DMS53 treated with DMSO at 0.1 percent for 48 hours (cell line): ENCODE results near the gene EI24.
A peak's percentile ranks its signal among the peaks of the same experiment; 100 is the strongest.
"Not testable (repeated sequence)": the region's sequence is repeated elsewhere in the genome, so short reads cannot be mapped to it uniquely, and the experiment has no call there.

Source experiments
- DNase-seq: peaks from one replicate; lab custom pipeline; 2025; ENCODE audit not compliant: unreplicated experiment; lab: John Stamatoyannopoulos, UW

Gene EI24

DNA sequence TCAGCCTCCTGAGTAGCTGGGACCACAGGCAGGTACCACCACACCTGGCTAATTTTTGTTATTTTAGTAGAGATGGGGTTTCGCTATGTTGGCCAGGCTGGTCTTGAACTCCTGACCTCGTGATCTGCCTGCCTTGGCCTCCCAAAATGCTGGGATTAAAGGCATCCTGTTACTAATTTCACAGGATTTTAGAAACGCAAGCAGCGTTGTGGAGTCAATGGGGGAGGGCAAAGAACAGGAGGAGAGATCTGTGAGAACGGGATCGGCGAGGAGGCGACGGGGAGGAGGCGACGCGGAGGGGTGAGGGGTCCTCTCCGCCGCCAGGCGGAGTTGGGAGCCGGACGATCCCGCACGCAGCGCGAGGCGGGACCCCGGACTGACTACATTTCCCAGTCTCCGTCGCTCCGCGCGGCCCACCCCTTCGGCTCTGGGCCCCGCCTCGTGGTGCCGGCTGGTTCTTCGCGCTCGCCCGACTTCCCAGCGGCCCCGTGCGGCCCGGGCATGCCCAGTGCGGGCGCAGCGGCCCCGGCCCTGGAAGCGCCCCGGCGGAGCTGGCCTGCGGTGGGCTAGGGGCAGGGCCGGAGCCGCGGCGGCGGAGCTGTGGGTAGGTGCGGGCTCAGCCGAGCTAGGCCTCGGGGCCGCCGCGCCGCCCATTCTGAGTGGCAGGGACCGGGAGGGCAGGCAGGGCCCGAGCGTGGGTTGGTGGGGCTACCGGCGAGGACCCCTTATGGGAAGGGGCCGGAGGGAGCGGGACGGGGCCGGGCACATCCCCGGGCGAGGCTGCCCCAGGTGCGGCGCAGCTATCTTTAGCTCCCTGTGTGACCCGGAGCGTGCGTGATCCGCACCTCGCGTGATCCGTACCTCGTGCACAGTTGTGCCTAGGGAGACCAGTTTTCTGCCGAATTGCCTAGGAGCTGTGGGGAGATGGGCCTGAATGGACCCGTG, at the start of gene EI24:
Gene EI24, plus strand, starts transcription at position 508 of the 945 bp plus-strand sequence. CDS start 3,051 bp downstream, outside the sequence.
- peak; percentile 83 for DNase-seq

DNA sequence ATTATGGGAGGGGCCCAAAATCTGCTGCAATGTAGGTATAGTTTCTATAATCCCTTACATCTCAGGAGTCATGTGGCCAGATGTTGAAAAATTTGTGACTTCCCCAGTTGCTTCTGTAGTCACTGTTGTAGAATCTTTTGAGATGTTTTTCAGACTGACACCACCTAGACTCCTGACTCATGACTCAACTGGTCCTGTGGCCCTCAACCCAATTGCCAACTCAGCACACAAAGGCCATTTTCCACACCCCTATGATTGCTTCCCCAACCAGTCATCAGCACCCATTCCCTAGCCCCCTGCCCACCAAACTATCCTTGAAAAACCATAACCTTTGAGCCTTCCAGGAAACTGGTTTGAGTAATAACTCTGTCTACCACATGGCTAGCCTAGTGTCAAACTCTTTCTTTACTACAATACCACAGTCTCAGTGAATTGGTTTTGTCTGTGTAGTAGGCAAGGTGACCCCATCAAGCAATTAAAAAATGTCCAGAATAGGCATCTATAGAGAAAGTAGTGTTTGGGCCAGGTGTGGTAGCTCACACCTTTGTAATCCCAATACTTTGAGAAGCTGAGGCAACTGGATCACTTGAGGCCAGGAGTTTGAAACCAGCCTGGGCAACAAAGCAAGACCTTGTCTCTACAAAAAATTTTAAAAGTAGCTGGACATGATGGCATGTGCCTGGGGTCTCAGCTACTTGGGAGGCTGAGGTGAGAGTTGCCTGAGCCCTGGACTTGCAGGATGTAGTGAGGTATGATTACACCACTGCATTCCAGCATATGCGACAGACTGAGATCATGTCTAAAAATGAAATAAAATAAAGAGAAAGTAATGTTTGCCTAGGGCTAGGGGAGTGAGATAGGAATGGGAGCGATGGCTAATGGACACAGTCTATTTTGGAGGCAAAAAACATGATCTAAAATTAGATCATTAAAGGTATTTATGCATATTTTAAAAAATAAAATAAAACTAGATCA, 49.1 kb upstream of the EI24 start:
- no peak for DNase-seq

DNA sequence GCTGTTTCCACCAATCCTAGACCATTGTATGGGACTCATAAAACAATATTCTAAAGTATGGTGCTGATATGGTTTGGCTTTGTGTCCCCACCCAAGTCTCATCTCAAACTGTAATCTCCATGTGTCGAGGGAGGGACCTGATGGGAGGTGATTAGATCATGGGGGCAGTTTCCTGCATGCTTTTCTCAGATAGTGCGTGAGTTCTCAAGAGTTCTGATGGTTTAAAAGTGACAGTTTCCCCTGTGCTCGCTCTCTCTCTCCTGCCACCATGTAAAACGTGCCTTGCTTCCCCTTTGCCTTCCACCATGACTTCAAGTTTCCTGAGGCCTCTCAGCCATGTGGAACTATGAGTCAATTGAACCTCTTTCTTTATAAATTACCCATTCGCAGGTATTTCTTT, 44.0 kb upstream of the EI24 start:
- no peak for DNase-seq

DNA sequence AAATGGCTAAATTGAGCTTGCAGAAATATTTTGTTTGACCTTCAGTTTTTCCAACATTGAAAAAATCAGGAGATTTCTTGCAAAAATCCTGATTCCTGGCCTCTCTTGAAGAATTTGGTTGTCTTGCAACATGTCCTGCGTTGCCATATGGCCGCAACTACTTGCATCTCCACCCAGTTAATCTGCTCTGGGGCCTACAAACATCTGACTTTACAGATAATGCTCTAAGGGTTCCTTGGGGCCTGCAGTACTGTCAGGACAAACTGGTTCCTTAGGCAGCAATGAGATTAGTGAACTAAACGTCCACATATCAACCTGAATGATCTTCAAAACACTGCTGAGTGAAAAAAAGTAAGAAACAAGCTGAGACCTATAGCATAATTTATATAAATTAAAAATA, 36.6 kb upstream of the EI24 start:
- DNase-seq: no peak

DNA sequence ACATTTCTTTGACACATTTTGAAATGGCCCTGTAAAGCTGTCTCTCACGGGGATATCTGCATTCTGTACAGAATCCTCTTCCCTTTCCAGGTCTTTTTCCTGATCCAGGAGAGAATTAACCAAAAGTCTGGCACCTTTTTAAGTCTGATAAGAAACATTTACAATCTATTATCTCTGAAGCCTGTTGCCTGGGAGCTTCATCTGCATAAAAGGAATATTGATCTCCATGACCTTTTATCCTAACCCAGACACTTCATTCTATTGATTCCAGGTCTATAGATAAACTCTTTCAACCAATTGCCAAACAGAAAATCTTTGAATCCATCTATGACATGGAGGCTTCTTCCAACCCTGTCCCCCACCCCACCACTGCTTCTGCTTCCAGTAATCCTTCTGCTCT, 33.7 kb upstream of the EI24 start:
- DNase-seq: no peak

DNA sequence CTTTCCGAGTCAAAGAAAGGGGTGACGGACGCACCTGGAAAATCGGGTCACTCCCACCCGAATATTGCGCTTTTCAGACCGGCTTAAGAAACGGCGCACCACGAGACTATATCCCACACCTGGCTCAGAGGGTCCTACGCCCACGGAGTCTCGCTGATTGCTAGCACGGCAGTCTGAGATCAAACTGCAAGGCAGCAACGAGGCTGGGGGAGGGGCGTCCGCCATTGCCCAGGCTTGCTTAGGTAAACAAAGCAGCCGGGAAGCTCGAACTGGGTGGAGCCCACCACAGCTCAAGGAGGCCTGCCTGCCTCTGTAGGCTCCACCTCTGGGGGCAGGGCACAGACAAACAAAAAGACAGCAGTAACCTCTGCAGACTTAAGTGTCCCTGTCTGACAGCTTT, 32.4 kb upstream of the EI24 start:
- DNase-seq: not testable (repeated sequence)

DNA sequence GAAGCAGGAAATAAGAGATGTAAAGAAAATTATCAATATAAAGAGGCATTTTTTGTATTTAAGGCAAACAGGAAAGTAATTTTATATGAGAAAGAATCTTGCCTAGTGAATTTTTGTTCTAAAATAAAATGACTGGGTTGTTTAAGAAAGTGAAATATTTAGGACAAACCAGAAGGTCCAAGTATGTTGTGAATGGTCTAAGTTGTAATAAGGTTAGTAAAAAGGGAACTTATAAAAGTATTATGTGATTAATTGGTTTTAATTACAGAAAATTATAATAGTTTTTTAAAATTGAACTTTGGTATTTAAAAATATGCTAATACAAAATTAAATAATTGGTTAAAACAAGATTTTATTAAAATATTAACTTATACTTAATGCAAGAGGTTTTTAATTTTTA, 26.6 kb upstream of the EI24 start:
- no peak for DNase-seq

DNA sequence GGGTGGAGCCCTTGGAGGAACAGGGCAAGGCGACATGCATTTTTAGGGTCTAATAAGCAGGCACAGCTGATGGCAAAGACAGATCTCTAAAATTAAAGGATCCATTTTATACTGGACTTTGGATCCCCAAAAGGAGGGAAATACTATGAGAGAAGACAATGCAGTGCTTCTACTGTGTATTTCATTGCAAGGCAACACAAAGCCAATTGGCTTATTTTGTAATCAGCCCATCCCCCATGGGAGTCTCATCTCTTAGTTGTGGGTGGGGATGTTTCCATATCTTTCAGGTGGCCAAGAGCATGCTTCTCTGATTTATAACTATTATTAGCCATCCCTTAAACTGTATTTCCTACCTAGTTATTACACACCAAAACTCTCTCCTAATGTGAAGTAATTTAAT, 18.5 kb upstream of the EI24 start:
- no peak for DNase-seq

DNA sequence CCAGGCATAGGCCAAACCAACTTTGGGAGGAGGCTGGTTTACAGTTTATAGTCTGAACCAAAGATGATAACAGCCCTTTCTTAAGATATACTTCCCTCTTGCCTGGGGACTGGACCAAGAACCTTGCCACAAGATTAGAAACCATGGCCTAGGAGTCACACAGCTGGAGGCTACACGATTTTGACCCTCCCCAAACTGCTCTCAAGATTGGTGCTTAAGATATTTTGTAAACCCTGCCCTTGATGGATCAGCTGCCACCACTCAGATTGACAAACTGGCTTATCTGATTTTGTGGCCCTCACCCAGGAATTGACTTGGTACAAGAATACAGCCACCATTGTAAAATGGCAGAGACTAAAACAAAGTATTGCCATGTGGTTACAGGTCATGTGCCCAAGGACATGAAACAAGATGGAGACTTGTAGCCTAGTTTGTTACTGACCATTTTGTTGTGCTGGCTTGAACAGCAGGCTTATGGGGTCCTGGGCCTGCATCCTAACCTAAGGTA, 17.4 kb upstream of the EI24 start:
- no peak for DNase-seq

DNA sequence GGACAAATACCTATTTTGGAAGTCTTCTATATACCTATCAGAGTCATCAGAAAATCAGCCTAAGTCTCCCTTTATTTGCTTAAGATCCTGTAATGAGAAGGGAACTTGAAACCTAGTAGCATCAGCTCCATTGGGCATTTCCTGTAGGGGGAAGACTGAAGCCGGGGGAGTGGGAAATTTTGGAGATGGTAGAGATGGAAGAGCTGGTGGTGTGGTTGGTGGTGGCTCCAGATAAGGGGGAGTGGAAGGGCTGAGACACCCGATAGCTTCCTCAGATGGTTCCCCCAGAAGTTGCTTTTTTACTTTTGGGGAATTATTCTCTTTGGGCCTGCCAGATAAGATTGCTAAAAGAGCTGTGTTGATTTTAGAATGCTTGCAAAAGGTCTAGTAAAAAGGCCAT, 16.4 kb upstream of the EI24 start:
- DNase-seq: no peak

DNA sequence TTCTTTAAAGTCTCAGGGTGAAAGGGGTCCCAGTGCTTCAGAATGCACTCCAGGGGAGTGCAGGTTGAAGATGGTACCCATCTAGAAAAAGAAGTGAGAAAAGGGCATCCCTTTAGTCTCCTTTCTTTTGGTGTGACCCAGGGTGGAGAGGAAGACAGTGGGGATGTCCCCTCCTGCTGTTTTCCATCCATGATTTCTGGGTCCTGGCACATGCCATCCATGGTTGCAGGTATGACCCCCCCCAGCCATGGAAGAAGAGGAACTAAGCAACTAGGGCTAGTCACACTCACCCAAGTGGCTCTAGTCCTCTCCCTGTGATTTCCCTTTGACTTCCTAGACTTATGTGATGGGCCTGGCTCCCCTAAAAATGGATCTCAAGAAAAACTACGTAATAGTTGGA, 15.9 kb upstream of the EI24 start:
- no peak for DNase-seq

DNA sequence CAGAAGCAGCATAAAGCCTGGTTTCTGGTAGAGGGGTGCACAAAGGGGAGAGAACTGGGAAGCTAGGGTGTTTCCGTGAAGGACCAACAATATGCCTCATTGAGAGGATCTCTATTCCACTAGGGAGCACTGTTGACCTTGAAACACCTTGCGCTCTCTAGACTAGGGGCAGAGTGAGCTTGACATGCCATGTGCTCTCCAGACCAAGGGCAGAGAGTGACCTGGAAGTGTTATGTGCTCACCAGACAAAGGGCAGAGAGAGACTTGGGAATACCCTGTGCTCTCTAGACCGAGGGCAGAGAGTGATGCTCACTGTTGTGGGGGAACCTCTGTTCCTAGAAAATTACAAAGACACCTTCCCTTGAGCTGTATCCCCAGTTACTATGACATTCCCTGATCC, 15.2 kb upstream of the EI24 start:
- DNase-seq: no peak

DNA sequence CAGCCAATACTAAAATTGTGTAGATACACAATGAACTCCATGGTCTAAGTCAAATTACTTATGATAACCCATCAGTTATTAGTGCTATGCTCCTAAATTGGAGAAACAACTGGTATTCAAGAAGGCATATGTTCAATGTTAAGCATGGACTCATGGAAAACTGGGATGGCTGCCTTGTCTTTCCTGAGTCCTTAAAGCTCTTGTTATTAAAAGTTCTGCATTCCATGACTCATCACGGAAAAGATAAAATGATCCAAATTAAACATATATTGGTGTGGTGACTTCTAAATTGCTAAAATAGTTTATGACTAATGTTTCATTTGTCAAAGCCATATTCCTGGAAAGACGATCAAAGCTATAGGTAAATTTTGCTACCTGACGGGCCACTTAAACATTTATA, 9.4 kb upstream of the EI24 start:
- no peak for DNase-seq

DNA sequence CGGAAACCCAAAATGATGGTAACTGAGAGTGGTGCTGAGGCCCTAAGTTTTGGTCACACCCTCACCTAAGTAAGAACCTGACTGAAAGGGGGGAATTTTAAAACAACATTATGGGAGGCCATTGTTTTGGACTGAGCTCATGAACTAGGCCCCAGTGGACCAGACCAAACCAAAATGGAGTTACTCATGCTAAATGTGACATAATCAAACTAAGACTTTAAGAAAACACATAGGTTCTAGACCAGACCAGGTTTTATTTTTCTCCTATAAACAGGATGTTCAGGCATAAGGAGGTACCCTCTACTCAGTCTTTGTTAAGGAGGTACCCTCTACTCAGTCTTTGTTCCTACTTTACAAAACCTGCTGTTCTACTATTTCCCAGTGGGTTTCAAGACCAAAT, 7.4 kb upstream of the EI24 start:
- no peak for DNase-seq

DNA sequence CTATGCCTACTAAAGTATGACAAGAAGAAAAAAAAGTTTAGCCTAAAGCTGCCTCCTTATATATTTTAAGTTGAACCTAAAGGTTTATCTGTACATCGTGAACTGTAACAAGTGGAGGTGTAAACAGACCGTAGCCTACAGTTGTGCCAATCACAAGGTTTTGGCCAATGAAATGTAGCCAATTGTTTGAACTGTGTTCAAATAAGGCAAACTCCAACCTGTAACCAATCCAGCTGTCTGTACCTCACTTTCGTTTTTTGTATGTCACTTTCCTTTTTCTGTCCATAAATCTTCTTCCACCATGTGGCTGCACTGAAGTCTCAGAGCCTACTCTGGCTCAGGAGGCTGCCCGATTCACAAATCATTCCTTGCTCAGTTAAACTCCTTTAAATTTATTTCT, 6.8 kb upstream of the EI24 start:
- DNase-seq: no peak

DNA sequence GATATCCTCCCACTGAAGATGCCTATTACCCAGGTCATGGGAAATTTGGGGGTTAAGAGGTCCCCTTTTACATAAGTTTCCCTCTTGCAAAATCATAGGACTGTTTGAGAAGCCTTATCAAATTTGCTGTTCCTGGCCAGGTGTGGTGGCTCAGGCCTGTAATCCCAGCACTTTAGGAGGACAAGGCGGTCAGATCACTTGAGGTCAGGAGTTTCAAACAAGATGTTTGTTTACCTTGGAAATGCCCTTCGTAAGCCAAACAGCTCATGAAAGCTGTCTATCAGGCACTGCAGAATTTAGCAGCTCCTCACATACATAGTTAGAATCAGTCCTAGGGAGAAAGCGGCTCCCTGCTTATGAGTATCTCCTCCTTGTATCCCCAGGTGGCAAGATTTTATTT, 4.9 kb upstream of the EI24 start:
- DNase-seq: peak; percentile 32

DNA sequence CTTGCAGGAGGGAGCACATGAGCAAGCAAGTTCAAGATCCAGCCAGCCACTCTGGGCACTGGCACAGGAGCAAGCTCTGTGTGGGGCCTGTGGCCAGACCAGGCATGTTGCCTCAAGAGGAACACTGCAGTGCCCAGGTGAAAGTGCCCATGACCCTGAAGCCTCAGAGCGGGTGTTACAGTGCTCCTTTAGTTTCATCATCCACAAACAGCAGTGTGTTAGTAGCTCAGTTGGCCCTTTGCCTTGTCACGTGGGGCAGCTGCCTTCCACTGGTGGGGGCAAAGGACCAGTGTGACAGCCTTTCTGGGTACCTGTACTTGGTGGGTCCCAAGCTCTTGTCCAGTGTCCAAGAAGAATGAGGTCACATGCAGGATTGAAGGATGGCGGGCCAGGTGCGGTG, 3.0 kb upstream of the EI24 start:
- DNase-seq: no peak

DNA sequence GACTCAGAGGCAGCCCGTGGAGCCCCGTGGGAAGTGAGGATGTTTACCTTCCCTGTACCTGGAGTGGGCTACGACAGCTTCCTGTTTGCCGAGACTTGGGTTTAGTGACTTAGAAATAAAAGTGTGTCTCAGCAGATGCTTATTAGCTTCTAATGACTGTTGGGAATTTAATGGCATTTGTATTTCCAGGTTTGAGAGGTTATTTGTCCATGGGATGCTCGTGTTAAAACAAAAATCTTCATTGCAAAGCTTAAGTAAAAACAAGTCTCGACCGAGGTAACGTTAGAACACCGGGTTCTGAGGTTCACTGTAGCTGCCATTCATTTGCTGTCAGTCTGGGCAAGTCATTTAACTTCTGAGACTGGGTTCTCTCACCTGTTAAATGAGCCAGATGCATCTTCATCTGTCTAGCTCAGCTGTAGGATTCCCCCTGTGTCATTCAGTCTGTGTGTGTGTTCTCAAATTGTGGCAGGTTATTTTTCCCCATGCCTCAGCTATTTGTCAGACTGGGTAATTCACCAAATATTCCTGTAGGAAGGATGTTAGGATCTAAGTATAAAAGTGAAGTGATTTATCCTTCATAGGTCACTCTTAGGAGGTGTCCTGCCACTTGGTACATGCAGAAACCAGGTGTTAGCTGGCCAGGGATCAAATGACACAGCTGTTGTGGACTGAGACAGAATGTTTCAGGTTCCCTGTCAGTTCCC, 791 bp downstream of the EI24 start:
- DNase-seq: no peak

DNA sequence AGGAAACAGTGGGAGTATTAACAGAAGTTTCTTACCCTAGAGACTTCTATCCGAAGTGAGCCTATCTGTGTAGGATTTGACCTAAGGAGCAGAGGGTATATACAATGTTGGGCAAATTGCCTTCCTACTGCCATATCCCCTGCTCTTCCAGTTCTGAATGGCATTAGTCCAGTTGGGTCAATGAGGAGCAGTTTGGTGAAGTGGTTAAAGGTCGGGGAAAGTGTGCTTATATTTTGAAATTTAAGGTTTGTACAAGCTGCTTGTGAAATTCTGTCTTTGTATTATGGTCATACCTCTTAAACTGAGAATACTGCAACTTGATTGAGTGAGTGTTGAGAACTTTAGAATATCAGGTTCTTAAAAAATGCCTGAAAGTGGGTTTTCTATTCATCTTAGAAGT, 1.7 kb downstream of the EI24 start:
- DNase-seq: no peak

DNA sequence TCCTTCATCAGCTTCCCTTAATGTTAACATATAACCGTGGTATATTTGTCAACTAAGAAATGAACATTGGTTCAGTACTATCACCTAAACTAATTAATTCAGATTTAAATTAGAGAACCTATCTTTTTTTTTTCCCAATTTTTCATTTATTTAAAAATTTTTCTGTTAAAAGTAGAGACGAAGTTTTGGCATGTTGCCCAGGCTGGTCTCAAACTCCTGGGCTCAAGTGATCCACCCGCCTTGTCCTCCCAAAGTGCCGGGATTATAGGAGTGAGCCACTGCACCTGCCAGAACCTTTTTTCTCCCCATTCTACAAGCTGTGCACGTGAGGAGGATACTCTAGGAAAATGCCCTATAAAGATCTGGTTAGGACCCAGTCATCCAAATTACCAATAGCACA, 3.6 kb downstream of the EI24 start:
- DNase-seq: no peak

DNA sequence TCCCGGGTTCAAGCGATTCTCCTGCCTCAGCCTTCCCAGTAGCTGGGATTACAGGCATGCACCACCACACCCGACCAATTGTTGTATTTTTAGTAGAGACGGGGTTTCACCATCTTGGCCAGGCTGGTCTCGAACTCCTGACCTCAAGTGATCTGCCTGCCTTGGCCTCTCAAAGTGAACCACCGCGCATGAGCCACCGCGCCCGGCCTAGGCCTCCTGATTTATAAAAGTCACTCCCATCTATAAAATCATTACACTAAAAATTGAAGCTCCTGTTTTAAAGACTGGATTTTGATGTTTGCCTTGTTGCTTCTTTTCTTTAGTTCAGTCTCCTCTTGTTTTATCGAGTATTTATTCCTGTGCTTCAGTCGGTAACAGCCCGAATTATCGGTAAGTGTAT, 7.9 kb downstream of the EI24 start:
- not testable (repeated sequence) for DNase-seq
